Measurements from ENCODE around the gene WSB2. TPM values are rescaled to one million over a fixed set of nuclear protein-coding genes. Genes with fewer than 3 reads are reported as not detected.
A peak's percentile ranks its signal among the peaks of the same experiment; 100 is the strongest.
"Not testable (repeated sequence)": the region's sequence is repeated elsewhere in the genome, so short reads cannot be mapped to it uniquely, and the experiment has no call there.

Gene WSB2
- total RNA-seq, 6 experiments from 2014 or later = 140 to 168 (median 149) TPM

DNA sequence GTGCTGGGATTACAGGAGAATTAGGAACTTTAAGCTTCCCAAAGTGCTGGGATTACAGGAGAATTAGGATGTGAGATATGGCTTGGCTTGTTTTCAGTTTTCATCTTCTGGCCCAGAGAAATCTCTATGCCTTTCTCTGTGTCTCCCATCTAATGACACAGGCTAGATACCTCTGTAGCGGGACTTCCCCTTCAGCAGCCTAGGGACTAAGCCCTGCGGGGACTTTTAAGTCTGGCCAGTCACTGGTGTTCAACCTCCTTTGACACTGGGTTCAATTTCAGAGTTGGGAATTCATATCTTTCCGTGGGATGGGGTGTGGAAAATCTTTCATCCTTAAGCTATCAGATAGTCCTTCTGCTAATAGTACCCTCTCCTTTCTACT is 38.3 kb downstream of the WSB2 start:
- TF ChIP-seq, protein P1, sequence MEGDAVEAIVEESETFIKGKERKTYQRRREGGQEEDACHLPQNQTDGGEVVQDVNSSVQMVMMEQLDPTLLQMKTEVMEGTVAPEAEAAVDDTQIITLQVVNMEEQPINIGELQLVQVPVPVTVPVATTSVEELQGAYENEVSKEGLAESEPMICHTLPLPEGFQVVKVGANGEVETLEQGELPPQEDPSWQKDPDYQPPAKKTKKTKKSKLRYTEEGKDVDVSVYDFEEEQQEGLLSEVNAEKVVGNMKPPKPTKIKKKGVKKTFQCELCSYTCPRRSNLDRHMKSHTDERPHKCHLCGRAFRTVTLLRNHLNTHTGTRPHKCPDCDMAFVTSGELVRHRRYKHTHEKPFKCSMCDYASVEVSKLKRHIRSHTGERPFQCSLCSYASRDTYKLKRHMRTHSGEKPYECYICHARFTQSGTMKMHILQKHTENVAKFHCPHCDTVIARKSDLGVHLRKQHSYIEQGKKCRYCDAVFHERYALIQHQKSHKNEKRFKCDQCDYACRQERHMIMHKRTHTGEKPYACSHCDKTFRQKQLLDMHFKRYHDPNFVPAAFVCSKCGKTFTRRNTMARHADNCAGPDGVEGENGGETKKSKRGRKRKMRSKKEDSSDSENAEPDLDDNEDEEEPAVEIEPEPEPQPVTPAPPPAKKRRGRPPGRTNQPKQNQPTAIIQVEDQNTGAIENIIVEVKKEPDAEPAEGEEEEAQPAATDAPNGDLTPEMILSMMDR (IDR thresholded peaks at IDR 0.05) = no peak
- Mint-ChIP-seq H3K4me1 (ENCODE audit: low read depth) (peaks cover 11% of the 10 kb centered on the region), H3K9me3 (no peaks in the 10 kb centered on the region), H3K36me3 (ENCODE audit: low read depth) (peaks cover 37% of the 10 kb centered on the region), H3K4me3 (no peak overlapping the region), H3K27ac (no peak overlapping the region), H3K27me3 (ENCODE audit: insufficient read depth) (no peaks in the 10 kb centered on the region; the same call in none of the 2 replicates)
- DNase-seq = no peak

DNA sequence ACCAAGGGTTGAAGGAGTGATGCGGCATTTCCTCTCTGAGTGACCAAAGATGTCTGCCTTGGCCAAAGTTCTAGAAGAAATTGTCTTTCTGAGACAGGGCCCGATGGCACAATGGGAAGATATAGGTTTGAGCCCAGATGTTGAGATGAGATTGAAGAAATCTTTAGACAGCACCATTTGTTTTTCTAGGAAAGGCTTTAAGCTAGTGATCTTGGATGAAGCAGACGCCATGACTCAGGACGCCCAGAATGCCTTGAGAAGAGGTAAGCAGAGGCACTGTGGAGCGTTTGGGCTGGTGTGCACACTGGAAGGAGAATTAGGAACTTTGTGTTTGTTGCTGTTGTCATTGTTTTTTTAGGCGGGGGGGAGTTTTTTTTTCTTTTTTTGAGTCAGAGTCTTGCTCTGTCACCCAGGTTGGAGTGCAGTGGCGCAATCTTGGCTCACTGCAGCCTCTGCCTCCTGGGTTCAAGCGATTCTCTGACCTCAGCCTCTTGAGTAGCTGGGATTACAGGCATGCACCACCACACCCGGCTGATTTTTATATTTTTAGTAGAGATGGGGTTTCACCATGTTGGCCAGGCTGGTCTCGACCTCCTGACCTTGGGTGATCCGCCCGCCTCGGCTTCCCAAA is 38.8 kb downstream of the WSB2 start:
- not testable (repeated sequence) for DNase-seq; H3K27me3 Mint-ChIP-seq (ENCODE audit: insufficient read depth); H3K27ac Mint-ChIP-seq; H3K4me3 Mint-ChIP-seq; H3K9me3 Mint-ChIP-seq
- Mint-ChIP-seq H3K4me1 (ENCODE audit: low read depth) (peaks cover 16% of the 10 kb centered on the region), H3K36me3 (ENCODE audit: low read depth) (peaks cover 38% of the 10 kb centered on the region)

GRCh38 chr12:118020036-118020435 is 40.9 kb downstream of the WSB2 start:
- Mint-ChIP-seq H3K27ac (no peak overlapping the region), H3K4me1 (ENCODE audit: low read depth) (peaks cover 27% of the 10 kb centered on the region), H3K4me3 (no peak overlapping the region), H3K36me3 (ENCODE audit: low read depth) (peaks cover 31% of the 10 kb centered on the region), H3K9me3 (no peaks in the 10 kb centered on the region), H3K27me3 (ENCODE audit: insufficient read depth) (no peaks in the 10 kb centered on the region)
- TF ChIP-seq, protein P1 (IDR thresholded peaks at IDR 0.05) = no peak
- no peak for DNase-seq

- peak overlapping the region; percentile 90 for H3K4me3 Mint-ChIP-seq
- peaks cover 25% of the 10 kb centered on the region for H3K36me3 Mint-ChIP-seq (ENCODE audit: low read depth)
- TF ChIP-seq, protein P1 (IDR thresholded peaks at IDR 0.05) = no peak
- no peak for DNase-seq
- peaks cover 34% of the 10 kb centered on the region for H3K4me1 Mint-ChIP-seq (ENCODE audit: low read depth)
- H3K27me3 Mint-ChIP-seq (ENCODE audit: insufficient read depth) = no peaks in the 10 kb centered on the region
- no peaks in the 10 kb centered on the region for H3K9me3 Mint-ChIP-seq
- no peak overlapping the region for H3K27ac Mint-ChIP-seq
Measured at GRCh38 chr12:118017926-118018325, 43.1 kb downstream of the WSB2 start.

DNA sequence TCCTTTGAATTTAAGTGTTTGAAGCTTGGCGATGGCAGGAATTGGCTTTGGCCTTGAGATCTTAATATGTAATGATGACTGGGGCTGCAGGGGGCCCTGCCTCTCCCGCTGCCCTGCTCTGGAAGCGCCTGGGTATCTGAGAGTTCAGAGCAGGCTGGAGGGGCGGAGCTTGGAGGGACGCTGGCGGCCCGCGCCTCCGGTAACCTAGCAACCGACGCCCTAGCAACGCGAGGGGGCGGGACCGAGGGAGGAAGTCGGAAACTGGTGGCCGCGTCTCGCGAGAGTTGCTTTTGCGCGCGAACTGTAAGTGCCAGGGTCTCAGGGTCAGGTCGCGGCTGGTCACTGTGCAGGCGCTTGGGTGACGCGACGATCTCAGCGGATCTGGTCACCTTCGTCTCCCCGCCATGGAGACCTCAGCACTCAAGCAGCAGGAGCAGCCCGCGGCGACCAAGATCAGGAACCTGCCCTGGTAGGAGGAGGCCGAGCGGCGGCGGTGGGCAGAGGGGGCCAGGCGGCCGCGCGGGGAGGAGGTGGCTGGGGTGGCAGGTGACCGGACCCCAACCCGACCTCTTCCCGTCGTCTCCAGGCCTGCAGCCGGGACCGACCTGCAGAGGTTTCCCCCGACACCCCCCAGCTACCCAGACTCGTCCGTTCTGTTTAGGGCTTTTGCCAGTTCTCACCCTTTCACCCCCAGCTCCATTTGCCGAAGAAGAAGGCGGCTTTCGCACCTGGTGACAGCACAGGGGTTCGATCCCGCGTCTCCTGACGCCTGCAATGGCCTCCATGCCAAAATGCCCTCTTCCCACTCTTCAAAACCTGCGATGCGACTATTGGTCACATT is 44.3 kb downstream of the WSB2 start, which contains the start of gene RFC5:
RFC5 (plus strand) TSS at position 280 of the 841 bp plus-strand sequence; CDS start at position 405, 125 bp downstream.
- TF ChIP-seq, protein P1 (IDR thresholded peaks at IDR 0.05) = no peak
- peaks cover 29% of the 10 kb centered on the region for H3K4me1 Mint-ChIP-seq (ENCODE audit: low read depth)
- peak; percentile 93 for DNase-seq
- no peaks in the 10 kb centered on the region for H3K9me3 Mint-ChIP-seq
- no peaks in the 10 kb centered on the region for H3K27me3 Mint-ChIP-seq (ENCODE audit: insufficient read depth)
- peaks cover 17% of the 10 kb centered on the region; the same call in 1 of the 2 replicates for H3K36me3 Mint-ChIP-seq (ENCODE audit: low read depth)
- peak within 1 kb of the TSS; percentile 90 for H3K4me3 Mint-ChIP-seq
- peak within 1 kb of the TSS; percentile 76 for H3K27ac Mint-ChIP-seq

DNA sequence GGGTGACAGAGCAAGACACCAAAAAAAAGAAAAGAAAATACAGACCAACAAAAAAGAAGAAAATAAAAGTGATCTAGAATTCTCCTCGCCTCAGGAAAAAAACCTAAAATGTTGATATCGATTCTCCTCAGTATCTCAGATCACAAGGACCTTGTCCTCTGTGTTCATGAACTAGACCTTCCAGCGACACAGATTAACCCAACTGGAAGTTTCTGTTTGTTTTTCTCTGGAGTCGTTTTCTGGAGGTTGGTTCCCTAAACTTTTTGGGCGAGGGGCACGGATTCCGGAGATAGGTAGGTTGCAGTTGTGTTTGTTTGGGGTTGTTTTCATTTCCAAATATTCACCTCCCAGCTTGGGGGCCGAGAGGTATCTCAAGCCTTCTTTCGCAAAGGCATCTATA is 45.0 kb downstream of the WSB2 start:
- Mint-ChIP-seq H3K4me3 (peak overlapping the region; percentile 90), H3K36me3 (ENCODE audit: low read depth) (peaks cover 12% of the 10 kb centered on the region; the same call in 1 of the 2 replicates), H3K9me3 (no peaks in the 10 kb centered on the region), H3K27me3 (ENCODE audit: insufficient read depth) (no peaks in the 10 kb centered on the region), H3K4me1 (ENCODE audit: low read depth) (peaks cover 29% of the 10 kb centered on the region), H3K27ac (peak overlapping the region; percentile 76)
- TF ChIP-seq, protein P1 (IDR thresholded peaks at IDR 0.05) = no peak
- DNase-seq = no peak
